Right atrium auricular region (tissue), 2 donors: ENCODE measurements around the gene ZFYVE28. TPM values are rescaled to one million over a fixed set of nuclear protein-coding genes. Genes with fewer than 3 reads are reported as not detected.

Source experiments
- DNase-seq: peaks from one replicate; pipeline ENCODE4 v3.0.0-alpha.2; 2019; ENCODE audit warnings: low spot score
- H3K27ac ChIP-seq, 2 donors: fragments of 200-600 bp; sonication (generic); 1 replicate in 1 of 2; 2 replicates in 1 of 2; pipeline ENCODE4 v1.5.1; 2016 to 2019
- H3K27me3 ChIP-seq, 2 donors: fragments of 200-600 bp; sonication (generic); one replicate each; pipeline versions ENCODE4 v1.5.1 to v1.6.0; 2017 to 2019
- H3K36me3 ChIP-seq: fragments of 200-600 bp; sonication (generic); one replicate; pipeline ENCODE4 v1.5.1; 2016
- H3K4me1 ChIP-seq, 2 donors: fragments of 200-600 bp; sonication (generic); one replicate each; pipeline versions ENCODE4 v1.5.1 to v1.6.0; 2017 to 2019
- H3K4me3 ChIP-seq, 2 donors: fragments of 200-600 bp; sonication (generic); 1 replicate in 1 of 2; 2 replicates in 1 of 2; pipeline ENCODE4 v1.5.1; 2017 to 2019; ENCODE audit warnings: mild to moderate bottlenecking in 1 of 2, moderate library complexity in 1 of 2
- H3K9me3 ChIP-seq, 2 donors: fragments of 200-600 bp; sonication (generic); one replicate each; pipeline ENCODE4 v1.5.1; 2019
- CTCF ChIP-seq, 2 donors: fragments of 200-600 bp; sonication (generic); IDR thresholded peaks; one replicate each; pipeline ENCODE4 v1.5.1; 2019; ENCODE audit warnings: antibody characterized with exemption in 2 of 2
- total RNA-seq, 2 donors: library from RNA; depleted of rRNA; stranded (reverse); fragments of >200 nt; gene quantifications; one replicate each; pipeline ENCODE4 v1.1.0, GENCODE V29; 2016

Gene ZFYVE28
- total RNA-seq, 2 donors from 2014 or later, result 3.4 to 6.0 TPM

- no peaks in the 10 kb centered on the region for H3K36me3 ChIP-seq
- H3K4me1 ChIP-seq, result no peaks in the 10 kb centered on the region
- no peak for TF ChIP-seq CTCF (IDR thresholded peaks at IDR 0.05)
- no peaks in the 10 kb centered on the region for H3K27me3 ChIP-seq
- no peak overlapping the region for H3K4me3 ChIP-seq
- no peak overlapping the region for H3K27ac ChIP-seq
- H3K9me3 ChIP-seq, result no peaks in the 10 kb centered on the region
- DNase-seq, result no peak
Measured at GRCh38 chr4:2437475-2438215, 19.2 kb upstream of the ZFYVE28 start.

GRCh38 chr4:2436761-2437474 lies 18.5 kb upstream of the ZFYVE28 start:
- Histone ChIP-seq H3K4me3 (no peak overlapping the region), H3K4me1 (no peaks in the 10 kb centered on the region), H3K36me3 (no peaks in the 10 kb centered on the region), H3K9me3 (no peaks in the 10 kb centered on the region), H3K27me3 (no peaks in the 10 kb centered on the region), H3K27ac (no peak overlapping the region)
- no peak for TF ChIP-seq CTCF (IDR thresholded peaks at IDR 0.05)
- DNase-seq, result no peak

- Histone ChIP-seq H3K4me3 (no peak overlapping the region), H3K27me3 (no peaks in the 10 kb centered on the region), H3K9me3 (no peaks in the 10 kb centered on the region), H3K36me3 (no peaks in the 10 kb centered on the region), H3K27ac (no peak overlapping the region), H3K4me1 (no peaks in the 10 kb centered on the region)
- DNase-seq, result no peak
- no peak for TF ChIP-seq CTCF (IDR thresholded peaks at IDR 0.05)
Measured at GRCh38 chr4:2436301-2436700, 17.9 kb upstream of the ZFYVE28 start.

- H3K27ac ChIP-seq, result no peak overlapping the region
- no peaks in the 10 kb centered on the region for H3K9me3 ChIP-seq
- H3K4me3 ChIP-seq, result no peak overlapping the region
- no peaks in the 10 kb centered on the region for H3K27me3 ChIP-seq
- H3K4me1 ChIP-seq, result no peaks in the 10 kb centered on the region
- TF ChIP-seq CTCF (IDR thresholded peaks at IDR 0.05), result no peak
- DNase-seq, result no peak
- no peaks in the 10 kb centered on the region for H3K36me3 ChIP-seq
Measured at GRCh38 chr4:2434420-2434819, 16.0 kb upstream of the ZFYVE28 start.

GRCh38 chr4:2433609-2434350 lies 15.3 kb upstream of the ZFYVE28 start:
- H3K27ac ChIP-seq, result no peak overlapping the region
- H3K36me3 ChIP-seq, result no peaks in the 10 kb centered on the region
- no peaks in the 10 kb centered on the region for H3K9me3 ChIP-seq
- no peak for DNase-seq
- no peaks in the 10 kb centered on the region for H3K4me1 ChIP-seq
- TF ChIP-seq CTCF (IDR thresholded peaks at IDR 0.05), result no peak
- no peak overlapping the region for H3K4me3 ChIP-seq
- no peaks in the 10 kb centered on the region for H3K27me3 ChIP-seq
